ENCODE results near the gene MRNIP. TPM values are rescaled to one million over a fixed set of nuclear protein-coding genes. Genes with fewer than 3 reads are reported as not detected.

The MRNIP gene
- total RNA-seq, 1 experiment from 2014 or later, result 36.2 TPM

DNA sequence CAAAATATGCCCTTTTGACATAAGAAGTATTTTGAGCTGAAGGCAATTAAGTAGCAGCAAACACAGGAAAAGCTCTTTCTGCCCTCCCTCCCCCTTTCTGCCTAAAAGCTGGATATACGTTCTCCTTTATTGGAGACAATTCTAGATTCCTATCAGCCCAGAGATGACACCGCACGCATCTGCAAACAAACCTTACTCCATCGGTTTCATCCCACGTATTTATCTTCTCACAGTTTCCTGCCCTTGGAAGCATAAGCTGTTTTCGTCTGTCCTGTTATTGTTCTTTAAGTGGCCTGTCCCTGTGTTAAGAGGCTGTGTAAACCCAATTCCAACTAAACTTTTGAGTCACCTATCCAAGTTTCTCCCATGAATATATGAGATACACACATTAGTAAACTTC is 37.2 kb upstream of the MRNIP start:
- no peak overlapping the region for H3K27ac ChIP-seq (ENCODE audit: low read depth, low read length)
- intact Hi-C loops (cut with micrococcal nuclease), result no loop called here
- H3K4me2 ChIP-seq (ENCODE audit: low read length), result no peak overlapping the region
- H3K9ac ChIP-seq (ENCODE audit: low read length), result no peak overlapping the region
- RAD21 ChIA-PET (ENCODE audit: low non-redundant PET in 1 of 2, low total read pairs in 2 of 2, uncharacterized antibody in 2 of 2, unreplicated experiment in 2 of 2), result no interaction called here
- H2AFZ ChIP-seq (ENCODE audit: low read depth, low read length, poor library complexity, severe bottlenecking), result no peak overlapping the region
- CTCF ChIA-PET, result no interaction called here
- TF ChIP-seq TCF7L2 (IDR thresholded peaks at IDR 0.05; ENCODE audit: borderline replicate concordance, extremely low read depth, insufficient read depth, insufficient read length) (no peak), SIN3A (IDR thresholded peaks at IDR 0.05; ENCODE audit: low read depth) (no peak), YY1 (IDR thresholded peaks at IDR 0.05; ENCODE audit: extremely low read depth, insufficient replicate concordance, low read depth, low read length) (no peak), RAD21 (IDR thresholded peaks at IDR 0.05; ENCODE audit: low read depth) (no peak), CEBPB (IDR thresholded peaks at IDR 0.05; ENCODE audit: low read depth) (no peak), SP1 (IDR thresholded peaks at IDR 0.05; ENCODE audit: low read depth) (no peak), EGR1 (IDR thresholded peaks at IDR 0.05; ENCODE audit: low read depth) (no peak), ZFX (IDR thresholded peaks at IDR 0.05) (no peak), SRF (IDR thresholded peaks at IDR 0.05; ENCODE audit: low read depth) (no peak), EZH2 (IDR thresholded peaks at IDR 0.05) (no peak), JUND (IDR thresholded peaks at IDR 0.05) (no peak), POLR2AphosphoS5 (IDR thresholded peaks at IDR 0.05; ENCODE audit: low read depth, low read length) (no peak)
- TF ChIP-seq, protein P1, sequence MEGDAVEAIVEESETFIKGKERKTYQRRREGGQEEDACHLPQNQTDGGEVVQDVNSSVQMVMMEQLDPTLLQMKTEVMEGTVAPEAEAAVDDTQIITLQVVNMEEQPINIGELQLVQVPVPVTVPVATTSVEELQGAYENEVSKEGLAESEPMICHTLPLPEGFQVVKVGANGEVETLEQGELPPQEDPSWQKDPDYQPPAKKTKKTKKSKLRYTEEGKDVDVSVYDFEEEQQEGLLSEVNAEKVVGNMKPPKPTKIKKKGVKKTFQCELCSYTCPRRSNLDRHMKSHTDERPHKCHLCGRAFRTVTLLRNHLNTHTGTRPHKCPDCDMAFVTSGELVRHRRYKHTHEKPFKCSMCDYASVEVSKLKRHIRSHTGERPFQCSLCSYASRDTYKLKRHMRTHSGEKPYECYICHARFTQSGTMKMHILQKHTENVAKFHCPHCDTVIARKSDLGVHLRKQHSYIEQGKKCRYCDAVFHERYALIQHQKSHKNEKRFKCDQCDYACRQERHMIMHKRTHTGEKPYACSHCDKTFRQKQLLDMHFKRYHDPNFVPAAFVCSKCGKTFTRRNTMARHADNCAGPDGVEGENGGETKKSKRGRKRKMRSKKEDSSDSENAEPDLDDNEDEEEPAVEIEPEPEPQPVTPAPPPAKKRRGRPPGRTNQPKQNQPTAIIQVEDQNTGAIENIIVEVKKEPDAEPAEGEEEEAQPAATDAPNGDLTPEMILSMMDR (IDR thresholded peaks at IDR 0.05 in 2 of 3, conservative IDR thresholded peaks at IDR 0.05 in 1 of 3; ENCODE audit: borderline replicate concordance in 1 of 3, insufficient read depth in 1 of 3, low read depth in 2 of 3, low read length in 2 of 3), result no peak
- TF ChIP-seq, protein P2, sequence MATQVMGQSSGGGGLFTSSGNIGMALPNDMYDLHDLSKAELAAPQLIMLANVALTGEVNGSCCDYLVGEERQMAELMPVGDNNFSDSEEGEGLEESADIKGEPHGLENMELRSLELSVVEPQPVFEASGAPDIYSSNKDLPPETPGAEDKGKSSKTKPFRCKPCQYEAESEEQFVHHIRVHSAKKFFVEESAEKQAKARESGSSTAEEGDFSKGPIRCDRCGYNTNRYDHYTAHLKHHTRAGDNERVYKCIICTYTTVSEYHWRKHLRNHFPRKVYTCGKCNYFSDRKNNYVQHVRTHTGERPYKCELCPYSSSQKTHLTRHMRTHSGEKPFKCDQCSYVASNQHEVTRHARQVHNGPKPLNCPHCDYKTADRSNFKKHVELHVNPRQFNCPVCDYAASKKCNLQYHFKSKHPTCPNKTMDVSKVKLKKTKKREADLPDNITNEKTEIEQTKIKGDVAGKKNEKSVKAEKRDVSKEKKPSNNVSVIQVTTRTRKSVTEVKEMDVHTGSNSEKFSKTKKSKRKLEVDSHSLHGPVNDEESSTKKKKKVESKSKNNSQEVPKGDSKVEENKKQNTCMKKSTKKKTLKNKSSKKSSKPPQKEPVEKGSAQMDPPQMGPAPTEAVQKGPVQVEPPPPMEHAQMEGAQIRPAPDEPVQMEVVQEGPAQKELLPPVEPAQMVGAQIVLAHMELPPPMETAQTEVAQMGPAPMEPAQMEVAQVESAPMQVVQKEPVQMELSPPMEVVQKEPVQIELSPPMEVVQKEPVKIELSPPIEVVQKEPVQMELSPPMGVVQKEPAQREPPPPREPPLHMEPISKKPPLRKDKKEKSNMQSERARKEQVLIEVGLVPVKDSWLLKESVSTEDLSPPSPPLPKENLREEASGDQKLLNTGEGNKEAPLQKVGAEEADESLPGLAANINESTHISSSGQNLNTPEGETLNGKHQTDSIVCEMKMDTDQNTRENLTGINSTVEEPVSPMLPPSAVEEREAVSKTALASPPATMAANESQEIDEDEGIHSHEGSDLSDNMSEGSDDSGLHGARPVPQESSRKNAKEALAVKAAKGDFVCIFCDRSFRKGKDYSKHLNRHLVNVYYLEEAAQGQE (IDR thresholded peaks at IDR 0.05; ENCODE audit: low read depth), result no peak
- TF ChIP-seq, protein P3, sequence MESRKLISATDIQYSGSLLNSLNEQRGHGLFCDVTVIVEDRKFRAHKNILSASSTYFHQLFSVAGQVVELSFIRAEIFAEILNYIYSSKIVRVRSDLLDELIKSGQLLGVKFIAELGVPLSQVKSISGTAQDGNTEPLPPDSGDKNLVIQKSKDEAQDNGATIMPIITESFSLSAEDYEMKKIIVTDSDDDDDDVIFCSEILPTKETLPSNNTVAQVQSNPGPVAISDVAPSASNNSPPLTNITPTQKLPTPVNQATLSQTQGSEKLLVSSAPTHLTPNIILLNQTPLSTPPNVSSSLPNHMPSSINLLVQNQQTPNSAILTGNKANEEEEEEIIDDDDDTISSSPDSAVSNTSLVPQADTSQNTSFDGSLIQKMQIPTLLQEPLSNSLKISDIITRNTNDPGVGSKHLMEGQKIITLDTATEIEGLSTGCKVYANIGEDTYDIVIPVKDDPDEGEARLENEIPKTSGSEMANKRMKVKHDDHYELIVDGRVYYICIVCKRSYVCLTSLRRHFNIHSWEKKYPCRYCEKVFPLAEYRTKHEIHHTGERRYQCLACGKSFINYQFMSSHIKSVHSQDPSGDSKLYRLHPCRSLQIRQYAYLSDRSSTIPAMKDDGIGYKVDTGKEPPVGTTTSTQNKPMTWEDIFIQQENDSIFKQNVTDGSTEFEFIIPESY (IDR thresholded peaks at IDR 0.05; ENCODE audit: extremely low read depth, insufficient replicate concordance, low read length), result no peak
- TF ChIP-seq, protein P4, sequence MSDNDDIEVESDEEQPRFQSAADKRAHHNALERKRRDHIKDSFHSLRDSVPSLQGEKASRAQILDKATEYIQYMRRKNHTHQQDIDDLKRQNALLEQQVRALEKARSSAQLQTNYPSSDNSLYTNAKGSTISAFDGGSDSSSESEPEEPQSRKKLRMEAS (IDR thresholded peaks at IDR 0.05), result no peak
- TF ChIP-seq, protein P5, sequence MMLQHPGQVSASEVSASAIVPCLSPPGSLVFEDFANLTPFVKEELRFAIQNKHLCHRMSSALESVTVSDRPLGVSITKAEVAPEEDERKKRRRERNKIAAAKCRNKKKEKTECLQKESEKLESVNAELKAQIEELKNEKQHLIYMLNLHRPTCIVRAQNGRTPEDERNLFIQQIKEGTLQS (IDR thresholded peaks at IDR 0.05), result no peak
- BruUV-seq (replicated peaks), result no TSS peak
- H3K36me3 ChIP-seq (ENCODE audit: control insufficient read depth in 1 of 2, insufficient read depth in 2 of 2, low read length in 2 of 2), result peaks cover 39 to 48% of the 10 kb centered on the region in 2 experiments
- 0 out of 2 replicates have a peak, but pooled peaks cover 2% of the 10 kb centered on the region for H4K20me1 ChIP-seq (ENCODE audit: insufficient read depth)
- ATAC-seq (no peak), DNase-seq (ENCODE audit: low read depth, low spot score) (no peak)
- no peaks in the 10 kb centered on the region for H3K4me1 ChIP-seq (ENCODE audit: control insufficient read depth in 1 of 2, insufficient read depth in 2 of 2, low read length in 2 of 2)
- no peaks in the 10 kb centered on the region for H3K9me2 ChIP-seq (ENCODE audit: insufficient read depth)
- H3K9me3 ChIP-seq (ENCODE audit: control insufficient read depth in 1 of 2, insufficient read depth in 1 of 2, low read depth in 1 of 2, low read length in 2 of 2), result no peaks in the 10 kb centered on the region
- H3K27me3 ChIP-seq (ENCODE audit: insufficient read depth, low read length), result no peaks in the 10 kb centered on the region
- peaks cover 10% of the 10 kb centered on the region; the same call in 1 of the 2 replicates for H3K79me2 ChIP-seq (ENCODE audit: insufficient read depth, low read length)
- POLR2A ChIA-PET, result no interaction called here
- H3K4me3 ChIP-seq (replicated peaks in 1 of 2; ENCODE audit: low read depth in 1 of 2, low read length in 2 of 2), result no peak overlapping the region
